Measurements from ENCODE around the gene IRF9. TPM values are rescaled to one million over a fixed set of nuclear protein-coding genes. Genes with fewer than 3 reads are reported as not detected.

The IRF9 gene
- total and polyA plus RNA-seq, 2 of the 13 experiments (the other 11 are each of a cell fraction or from before 2014, with no cell fraction given), result 14.9 to 49.7 TPM

DNA sequence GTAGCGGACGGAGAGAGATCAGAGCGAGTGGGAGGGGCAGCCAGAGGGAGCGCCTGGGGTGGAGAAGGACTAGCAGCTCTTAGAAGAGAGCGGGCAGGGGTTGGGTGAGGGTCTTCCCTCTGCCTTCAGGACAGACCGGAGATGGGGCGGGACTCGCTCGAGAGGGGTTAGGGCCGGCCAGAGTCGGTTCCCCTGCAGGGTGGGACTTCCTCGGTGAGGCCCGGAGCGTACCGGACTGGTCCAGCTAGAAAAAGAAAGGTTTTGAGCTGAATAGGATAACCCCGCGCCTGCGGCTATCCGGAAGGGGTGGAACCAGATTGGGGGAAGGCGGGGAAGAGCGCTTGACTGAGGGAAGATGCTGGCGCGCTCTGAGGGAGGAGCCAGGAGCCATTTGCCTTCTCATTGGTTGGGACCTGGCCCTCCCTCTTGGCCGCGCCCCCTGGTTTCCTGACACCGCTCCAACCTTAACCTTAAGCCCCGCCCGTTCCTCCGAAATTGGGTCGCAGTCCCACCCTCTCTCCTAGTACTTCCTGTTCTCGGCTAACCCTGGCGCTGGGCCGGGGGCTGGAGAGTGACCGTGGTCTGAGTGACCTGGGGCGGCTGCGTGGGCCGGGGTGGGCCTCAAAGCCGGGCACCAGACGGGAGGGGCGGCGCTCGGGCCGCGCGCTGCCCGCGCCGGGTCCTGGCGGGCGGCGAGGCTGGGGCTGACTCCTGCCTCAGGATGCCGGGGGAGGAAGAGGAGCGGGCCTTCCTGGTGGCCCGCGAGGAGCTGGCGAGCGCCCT is 13.9 kb upstream of the IRF9 start, which contains the start of gene RNF31 (continued):
- TF ChIP-seq, protein P1, sequence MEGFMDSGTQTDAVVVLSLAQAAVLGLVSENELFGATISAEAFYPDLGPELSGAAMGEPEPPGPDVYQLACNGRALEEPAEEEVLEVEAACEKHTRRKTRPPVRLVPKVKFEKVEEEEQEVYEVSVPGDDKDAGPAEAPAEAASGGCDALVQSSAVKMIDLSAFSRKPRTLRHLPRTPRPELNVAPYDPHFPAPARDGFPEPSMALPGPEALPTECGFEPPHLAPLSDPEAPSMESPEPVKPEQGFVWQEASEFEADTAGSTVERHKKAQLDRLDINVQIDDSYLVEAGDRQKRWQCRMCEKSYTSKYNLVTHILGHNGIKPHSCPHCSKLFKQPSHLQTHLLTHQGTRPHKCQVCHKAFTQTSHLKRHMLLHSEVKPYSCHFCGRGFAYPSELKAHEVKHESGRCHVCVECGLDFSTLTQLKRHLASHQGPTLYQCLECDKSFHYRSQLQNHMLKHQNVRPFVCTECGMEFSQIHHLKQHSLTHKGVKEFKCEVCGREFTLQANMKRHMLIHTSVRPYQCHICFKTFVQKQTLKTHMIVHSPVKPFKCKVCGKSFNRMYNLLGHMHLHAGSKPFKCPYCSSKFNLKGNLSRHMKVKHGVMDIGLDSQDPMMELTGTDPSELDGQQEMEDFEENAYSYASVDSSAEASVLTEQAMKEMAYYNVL (CRISPR knock-in tag; IDR thresholded peaks at IDR 0.05; ENCODE audit: borderline replicate concordance), result 0 out of 2 replicates have a peak, but pooled peaks have one; percentile 1
- TF ChIP-seq KLF11 (CRISPR knock-in tag; IDR thresholded peaks at IDR 0.05) (no peak), HDAC1 (CRISPR knock-in tag; IDR thresholded peaks at IDR 0.05) (no peak), PLSCR1 (CRISPR knock-in tag; IDR thresholded peaks at IDR 0.05; ENCODE audit: borderline replicate concordance) (no peak), KLF16 (CRISPR knock-in tag; IDR thresholded peaks at IDR 0.05) (peak in 1 of 2 experiments; percentile 72; a peak in 1 of 4 replicates), KLF6 (CRISPR knock-in tag; IDR thresholded peaks at IDR 0.05) (peak; percentile 48), ZFP36L1 (CRISPR knock-in tag; IDR thresholded peaks at IDR 0.05) (peak; percentile 94), ZNF263 (CRISPR knock-in tag; IDR thresholded peaks at IDR 0.05) (peak; percentile 86), TOE1 (CRISPR knock-in tag; IDR thresholded peaks at IDR 0.05) (peak; percentile 63; the same call in 1 of the 2 replicates), MAZ (IDR thresholded peaks at IDR 0.05; ENCODE audit: borderline replicate concordance, low read depth, low read length) (peak; percentile 72), MAZ (CRISPR knock-in tag; IDR thresholded peaks at IDR 0.05; ENCODE audit: low read depth) (peak; percentile 63), HES4 (CRISPR knock-in tag; IDR thresholded peaks at IDR 0.05; ENCODE audit: borderline replicate concordance) (no peak), HMGXB4 (CRISPR knock-in tag; IDR thresholded peaks at IDR 0.05; ENCODE audit: borderline replicate concordance in 1 of 2, low read depth in 1 of 2) (peak; percentile 59 to 67), MIXL1 (CRISPR knock-in tag; IDR thresholded peaks at IDR 0.05) (peak; percentile 26), NFYC (CRISPR knock-in tag; IDR thresholded peaks at IDR 0.05) (peak; percentile 87), ZNF431 (CRISPR knock-in tag; IDR thresholded peaks at IDR 0.05; ENCODE audit: borderline replicate concordance, low read depth) (no peak)
- TF ChIP-seq, protein P2, sequence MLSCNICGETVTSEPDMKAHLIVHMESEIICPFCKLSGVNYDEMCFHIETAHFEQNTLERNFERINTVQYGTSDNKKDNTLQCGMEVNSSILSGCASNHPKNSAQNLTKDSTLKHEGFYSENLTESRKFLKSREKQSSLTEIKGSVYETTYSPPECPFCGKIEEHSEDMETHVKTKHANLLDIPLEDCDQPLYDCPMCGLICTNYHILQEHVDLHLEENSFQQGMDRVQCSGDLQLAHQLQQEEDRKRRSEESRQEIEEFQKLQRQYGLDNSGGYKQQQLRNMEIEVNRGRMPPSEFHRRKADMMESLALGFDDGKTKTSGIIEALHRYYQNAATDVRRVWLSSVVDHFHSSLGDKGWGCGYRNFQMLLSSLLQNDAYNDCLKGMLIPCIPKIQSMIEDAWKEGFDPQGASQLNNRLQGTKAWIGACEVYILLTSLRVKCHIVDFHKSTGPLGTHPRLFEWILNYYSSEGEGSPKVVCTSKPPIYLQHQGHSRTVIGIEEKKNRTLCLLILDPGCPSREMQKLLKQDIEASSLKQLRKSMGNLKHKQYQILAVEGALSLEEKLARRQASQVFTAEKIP (CRISPR knock-in tag; IDR thresholded peaks at IDR 0.05; ENCODE audit: borderline replicate concordance), result no peak
- TF ChIP-seq, protein P3, sequence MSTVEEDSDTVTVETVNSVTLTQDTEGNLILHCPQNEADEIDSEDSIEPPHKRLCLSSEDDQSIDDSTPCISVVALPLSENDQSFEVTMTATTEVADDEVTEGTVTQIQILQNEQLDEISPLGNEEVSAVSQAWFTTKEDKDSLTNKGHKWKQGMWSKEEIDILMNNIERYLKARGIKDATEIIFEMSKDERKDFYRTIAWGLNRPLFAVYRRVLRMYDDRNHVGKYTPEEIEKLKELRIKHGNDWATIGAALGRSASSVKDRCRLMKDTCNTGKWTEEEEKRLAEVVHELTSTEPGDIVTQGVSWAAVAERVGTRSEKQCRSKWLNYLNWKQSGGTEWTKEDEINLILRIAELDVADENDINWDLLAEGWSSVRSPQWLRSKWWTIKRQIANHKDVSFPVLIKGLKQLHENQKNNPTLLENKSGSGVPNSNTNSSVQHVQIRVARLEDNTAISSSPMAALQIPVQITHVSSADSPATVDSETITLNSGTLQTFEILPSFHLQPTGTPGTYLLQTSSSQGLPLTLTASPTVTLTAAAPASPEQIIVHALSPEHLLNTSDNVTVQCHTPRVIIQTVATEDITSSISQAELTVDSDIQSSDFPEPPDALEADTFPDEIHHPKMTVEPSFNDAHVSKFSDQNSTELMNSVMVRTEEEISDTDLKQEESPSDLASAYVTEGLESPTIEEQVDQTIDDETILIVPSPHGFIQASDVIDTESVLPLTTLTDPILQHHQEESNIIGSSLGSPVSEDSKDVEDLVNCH (CRISPR knock-in tag; IDR thresholded peaks at IDR 0.05), result no peak
- TF ChIP-seq, protein P4, sequence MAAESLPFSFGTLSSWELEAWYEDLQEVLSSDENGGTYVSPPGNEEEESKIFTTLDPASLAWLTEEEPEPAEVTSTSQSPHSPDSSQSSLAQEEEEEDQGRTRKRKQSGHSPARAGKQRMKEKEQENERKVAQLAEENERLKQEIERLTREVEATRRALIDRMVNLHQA (CRISPR knock-in tag; IDR thresholded peaks at IDR 0.05), result no peak

Data from HepG2 (cell line).